Measurements from ENCODE around the gene SLC41A1.

The SLC41A1 gene

DNA sequence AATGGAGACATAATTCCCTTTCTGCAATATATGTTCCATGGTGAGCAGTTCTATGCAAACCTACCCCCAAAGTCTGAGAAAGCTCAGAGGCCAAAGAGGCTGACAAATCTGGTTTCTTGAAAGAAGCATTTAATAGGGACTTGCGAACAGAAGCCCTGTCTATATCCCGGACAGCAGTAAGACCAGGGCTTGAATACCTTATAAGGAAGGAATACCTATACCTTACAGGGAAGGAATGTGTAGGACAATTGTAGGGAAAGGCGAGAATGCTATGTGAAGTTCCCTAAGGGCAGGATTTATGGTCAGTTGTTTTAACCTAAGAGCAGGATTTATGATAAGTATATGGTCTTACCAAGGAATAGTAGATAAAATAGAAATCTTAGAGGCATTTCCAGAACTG, 5.0 kb upstream of the SLC41A1 start:
- DNase-seq, result no peak

DNA sequence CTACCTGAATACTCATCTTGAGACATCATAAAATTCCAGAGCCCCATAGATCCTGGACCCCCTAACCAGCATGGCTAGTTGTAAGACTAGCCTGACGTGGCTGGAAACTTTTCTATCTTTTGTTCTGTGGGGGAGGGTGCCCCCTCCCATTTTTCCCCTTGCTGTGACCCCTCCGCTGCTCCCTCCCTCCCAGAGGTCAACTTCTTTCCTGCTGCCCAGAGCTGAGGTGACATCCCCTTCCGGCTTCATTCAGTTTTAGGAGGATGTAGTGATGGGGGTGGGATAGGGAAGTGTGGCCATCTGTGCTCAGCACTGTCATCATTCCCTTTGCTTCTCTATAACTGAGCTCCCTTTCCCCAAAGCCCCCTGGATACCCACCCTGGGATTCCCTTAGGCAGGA, 4.4 kb upstream of the SLC41A1 start:
- DNase-seq, result no peak

DNA sequence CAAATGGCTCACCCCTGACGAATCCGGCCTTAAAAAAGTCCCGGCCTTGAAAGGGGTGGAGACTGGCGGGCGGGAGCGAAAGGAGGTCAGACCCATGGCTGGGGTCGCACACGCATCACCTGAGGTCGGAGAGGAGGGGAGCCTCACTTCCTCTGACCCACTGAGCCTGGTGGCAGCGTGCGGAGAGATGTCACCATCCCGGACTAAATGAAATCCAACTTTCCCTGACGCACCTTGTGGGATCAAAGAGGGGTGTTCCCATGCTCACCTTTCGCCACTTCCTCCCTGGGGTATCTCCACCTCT, 709 bp upstream of the SLC41A1 start:
- no peak for DNase-seq

DNA sequence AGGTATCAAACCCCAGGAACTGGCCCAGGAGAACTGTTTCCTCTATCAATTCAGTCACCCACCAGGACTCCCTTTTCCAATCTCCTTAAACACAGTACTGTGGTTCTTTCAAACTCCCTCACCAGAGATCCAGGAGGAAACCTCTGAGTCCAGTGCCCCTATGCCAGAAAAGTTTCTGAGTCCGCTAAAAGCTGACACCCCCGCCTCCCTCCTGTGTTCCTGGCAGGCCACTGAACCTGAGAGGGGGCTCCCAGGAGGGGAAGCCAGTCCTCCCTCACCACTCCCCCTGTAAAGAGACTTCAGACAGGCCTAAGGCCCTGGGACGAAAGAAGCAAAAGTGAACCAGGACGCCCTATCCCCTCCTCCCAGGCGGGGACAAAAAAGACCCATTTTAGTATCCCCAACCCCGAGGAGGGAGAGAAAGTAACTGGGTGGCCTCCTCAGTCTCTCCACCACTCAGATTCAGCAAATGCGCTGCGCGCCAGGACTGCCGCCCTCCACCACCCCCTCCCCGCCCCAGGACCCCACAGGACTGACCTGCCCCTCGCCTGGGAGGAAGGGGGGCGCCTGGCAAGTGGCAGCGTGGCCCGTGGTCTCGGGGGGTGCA, 624 bp downstream of the SLC41A1 start:
- DNase-seq, result no peak

DNA sequence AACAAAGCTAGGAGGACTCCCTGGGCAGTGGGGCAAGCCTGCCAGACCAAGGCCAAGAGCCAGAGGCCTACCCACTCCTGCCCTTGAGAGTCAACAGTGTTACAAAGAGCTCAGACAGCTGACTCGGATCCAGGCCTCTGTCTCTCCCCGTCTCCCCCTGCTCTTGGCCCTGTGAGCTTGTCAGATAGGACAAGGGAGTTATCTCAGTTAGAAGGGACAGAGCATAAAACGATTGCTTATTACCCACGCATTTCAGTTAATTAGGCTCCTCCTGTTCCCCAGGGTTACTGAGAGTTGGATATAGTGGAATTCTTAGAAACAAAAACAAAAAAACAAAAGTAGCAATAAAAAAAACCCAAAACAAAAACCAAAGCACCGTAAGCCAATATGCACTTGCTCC, 1.3 kb downstream of the SLC41A1 start:
- DNase-seq, result no peak

DNA sequence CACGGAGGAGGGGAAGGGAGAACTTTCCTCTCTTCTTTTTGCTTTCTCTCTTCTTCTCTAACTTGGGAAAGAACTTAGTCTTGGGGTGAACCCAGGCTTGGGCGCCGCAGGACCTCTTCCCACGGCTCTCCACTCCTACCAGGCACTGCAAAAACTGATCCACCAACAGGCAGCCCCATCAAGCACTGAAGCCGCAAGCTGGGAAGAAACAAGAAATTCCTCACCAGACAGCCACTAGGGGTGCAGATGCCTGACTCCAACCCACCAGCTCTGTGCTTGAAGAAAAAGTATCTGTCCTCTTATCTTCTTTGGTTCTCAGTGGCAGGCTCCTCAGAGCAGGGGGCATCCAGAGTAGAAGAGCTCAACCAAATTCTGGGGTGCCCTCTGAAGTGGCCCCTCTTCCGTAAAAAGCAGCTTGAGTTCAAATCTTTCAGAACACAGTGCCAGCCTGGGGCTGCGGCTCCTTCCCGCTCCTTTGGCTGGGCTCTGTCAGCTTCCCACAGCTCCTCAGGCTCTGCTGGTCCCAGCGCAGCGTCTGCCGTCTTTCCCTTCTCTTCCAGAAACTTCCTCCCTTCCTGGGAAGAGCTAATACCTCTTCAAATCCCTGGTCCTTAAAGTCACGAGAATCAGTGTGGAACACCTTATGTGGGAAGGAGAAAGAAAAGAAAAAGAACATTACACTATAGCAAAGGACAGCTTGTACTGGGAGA, 2.4 kb downstream of the SLC41A1 start:
- no peak for DNase-seq

DNA sequence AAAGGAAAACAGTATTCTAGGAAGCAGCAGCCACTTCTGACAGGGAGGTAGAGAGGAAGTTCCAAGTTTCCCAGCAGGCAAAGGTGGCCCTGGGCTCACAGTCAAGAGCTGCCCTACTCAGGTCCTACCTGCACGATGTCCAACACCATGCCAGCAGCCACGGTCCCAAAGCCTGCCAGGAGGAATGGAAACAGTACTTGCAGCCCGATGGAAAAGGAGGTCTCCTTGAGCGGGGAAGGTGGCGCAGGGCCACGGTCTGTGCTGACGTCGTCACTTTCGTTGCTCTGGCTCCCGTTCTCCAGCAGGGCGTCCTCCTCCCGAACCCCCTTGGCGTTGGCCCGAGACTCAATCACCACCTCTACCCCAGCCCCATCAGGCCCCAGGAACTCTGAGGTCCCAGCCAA, 3.1 kb downstream of the SLC41A1 start:
- DNase-seq, result no peak

DNA sequence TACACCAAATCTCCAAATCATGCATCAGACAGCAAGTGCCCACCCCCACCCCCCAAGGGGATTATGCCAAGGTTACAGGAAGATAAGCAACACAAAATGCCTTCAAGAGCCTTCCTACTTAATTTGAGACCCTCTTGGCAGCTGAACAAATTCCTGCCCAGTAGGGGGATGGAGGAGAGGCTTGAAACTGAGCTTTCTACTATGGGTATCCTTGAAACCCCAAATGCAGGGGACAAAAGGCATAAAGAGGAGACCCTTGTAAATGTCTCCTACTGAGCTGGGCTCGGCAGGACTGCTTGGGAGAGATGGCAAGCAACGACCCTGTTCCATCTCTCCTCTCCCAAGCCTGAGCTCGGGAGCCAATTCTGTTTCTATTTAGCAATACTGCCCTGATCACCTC, 3.5 kb downstream of the SLC41A1 start:
- DNase-seq, result no peak

DNA sequence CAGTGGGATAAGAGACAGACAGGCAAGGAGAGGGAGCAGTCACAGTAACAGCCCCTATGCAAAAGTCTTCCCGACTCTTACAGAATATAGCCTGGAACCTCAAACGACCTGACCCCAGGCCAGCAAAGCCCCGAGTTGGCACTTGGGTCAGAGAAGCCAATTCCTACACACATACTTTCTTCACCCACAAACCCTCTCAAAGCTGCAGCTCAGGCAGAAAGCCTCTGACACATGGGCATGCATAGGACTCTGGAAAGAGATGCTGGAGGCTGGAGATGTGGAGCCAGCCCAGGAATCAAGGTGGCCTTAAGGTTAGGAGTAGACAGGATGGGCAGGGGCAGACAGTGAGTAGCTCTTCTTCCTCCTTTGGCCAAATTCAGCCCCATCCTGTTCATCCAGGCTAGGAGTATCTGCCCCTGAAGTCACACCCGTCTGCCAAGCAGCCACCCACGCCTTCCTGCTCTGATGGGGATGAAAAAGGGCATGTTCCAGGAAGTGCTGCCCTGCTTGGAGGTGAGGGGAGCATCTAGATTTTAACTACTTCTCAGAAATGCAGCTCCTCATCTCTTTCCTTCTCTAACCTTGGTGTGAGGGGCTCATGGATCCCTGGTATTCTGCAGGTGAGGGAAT, 7.8 kb downstream of the SLC41A1 start:
- no peak for DNase-seq

DNA sequence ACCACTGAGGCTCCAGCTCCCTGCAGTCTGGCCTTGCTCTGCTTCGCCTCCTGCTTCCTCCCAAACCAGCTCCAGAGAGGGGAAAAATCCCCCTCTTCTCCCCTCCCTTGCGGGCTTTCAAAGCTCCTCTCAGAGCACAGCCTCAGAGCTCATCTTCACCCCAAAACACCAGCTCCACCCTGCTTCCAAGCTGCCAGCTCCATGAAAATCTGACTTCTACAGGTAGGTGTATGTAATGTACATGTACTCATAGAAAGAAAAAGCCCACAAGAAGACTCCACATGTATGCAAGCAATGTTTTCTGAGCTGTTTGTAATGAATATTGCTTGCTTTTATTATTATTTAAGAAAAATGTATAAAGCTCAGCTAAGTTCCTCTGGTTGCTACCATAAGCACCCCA, 8.4 kb downstream of the SLC41A1 start:
- DNase-seq, result no peak

DNA sequence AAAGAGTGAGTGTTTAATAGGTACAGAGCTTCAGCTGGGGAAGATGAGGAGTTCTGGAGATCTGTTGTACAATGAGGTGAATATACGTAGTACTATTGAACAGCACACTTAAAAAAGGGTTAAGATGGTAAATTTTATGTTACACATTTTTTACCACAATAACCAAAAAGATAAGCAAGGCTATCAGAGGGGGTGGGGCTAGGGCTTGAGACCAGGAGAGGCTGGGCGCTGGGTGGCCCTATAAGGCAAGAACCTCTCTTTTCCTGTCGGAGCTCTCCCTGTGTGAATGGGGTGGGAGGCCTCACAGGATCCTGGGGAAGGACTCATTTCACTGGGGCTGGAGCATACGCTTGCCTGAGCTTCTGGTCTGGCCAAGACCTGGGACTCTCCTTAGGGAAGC, 9.0 kb downstream of the SLC41A1 start:
- DNase-seq, result no peak

DNA sequence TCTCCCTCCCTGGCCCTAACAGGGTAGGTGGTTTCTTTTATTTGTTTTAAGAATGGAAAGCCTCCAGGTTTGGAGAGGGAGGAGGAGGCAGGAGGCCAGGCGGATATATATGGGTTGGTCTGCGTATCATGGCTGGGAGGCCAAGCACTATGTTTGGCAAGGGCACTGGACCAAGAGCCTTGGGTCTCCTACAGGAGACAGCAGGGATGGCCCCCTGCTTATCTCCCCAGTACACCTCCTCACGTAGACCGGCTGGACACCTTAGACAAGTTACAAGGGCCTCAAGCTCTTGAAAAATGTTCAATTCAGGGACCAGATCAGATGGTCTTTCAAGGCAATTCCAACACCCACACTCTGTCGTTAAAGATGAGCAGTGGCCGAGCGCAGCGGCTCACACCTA, 10.9 kb downstream of the SLC41A1 start:
- no peak for DNase-seq

DNA sequence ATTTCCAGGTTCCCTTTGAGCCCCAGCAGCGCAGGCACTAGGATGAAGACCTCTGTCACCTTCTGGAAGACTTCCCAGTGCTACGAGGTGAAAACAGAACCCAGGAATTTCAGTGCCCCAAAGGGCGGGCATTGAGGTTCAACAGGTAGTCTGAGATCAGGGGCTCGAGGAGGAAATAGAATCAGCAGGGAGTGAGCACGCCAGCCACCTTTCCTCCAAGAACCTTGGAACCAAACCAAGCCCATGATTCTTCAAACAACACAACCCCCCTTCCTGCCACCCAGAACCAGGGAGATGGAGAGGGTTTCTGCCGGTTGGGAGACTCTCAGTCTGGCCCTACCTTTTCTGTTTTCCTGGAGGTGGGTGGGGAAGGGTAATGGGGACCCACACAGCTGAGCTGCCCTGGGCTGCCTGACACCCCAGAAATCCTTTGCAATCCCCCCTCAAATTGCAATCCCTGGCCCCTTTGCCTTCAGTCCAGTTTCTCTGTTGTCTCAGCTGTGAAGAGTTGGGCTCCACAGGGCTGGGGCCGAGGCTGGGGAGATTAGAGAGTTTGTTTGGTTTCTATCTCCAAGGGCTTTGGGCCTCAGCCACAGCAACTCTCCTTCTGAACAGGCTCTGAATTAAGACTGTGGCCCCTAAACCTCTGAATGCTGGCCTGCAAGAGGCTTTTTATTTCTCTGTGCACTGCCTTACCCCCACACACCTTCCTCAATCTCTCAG, 11.9 kb downstream of the SLC41A1 start:
- DNase-seq, result no peak

DNA sequence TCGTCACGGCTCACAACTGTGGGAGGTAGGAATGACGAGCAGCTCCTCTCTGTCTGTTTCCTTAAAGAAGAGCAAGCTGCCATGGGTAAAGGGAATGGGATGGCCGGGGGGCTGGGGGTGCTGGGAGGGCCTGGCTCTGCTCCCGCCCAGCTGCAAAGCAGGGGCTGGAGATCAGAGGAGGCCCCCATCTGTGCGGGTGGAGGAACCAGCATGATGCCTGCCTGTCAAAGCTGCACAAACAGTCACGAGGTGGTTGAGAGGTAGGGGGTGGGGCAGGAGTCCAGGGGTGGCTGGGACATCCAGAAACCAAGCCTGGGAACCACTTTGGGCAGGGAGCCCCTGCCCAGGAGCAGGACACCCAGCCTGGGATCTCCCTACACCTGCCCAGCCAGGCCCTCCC, 12.6 kb downstream of the SLC41A1 start:
- DNase-seq, result no peak

DNA sequence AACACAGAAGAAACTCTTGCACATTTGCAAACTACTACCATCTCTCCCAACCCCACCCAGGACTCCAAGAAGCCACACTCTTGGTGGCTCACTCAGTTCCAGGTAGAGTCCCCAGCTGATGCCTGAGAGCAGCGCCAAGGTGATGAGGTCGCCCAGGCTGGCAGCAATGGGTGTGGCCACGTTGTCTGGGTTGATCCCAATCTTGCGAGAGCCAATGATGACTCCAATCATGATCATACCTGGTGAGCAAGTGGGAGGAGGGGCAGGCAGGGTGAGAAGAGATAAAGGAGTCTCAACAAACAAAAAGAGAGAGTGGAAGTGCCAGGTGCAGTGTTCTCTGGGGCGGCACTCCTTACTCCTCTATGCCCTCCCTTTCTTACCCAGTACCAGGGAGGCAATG, 14.4 kb downstream of the SLC41A1 start:
- DNase-seq, result no peak

DNA sequence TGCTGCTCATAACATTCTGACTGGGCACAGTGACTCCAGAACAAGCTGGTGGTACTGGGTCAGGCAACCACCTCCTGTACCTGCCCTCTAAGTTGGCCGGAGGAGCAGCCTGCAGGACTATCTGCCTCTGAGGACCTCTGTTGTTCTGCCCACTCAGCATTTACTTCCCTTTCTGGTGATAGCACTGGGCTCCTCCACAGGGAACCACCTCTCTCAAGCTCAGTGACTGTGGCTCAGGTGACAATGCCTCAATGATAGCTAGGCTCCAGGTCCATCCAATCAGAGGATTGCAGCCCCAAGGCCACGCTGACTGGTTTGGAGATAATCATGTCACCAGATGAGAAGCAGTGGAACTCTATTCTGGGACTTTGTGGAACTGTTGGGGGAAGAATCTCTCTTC, 15.8 kb downstream of the SLC41A1 start:
- no peak for DNase-seq

DNA sequence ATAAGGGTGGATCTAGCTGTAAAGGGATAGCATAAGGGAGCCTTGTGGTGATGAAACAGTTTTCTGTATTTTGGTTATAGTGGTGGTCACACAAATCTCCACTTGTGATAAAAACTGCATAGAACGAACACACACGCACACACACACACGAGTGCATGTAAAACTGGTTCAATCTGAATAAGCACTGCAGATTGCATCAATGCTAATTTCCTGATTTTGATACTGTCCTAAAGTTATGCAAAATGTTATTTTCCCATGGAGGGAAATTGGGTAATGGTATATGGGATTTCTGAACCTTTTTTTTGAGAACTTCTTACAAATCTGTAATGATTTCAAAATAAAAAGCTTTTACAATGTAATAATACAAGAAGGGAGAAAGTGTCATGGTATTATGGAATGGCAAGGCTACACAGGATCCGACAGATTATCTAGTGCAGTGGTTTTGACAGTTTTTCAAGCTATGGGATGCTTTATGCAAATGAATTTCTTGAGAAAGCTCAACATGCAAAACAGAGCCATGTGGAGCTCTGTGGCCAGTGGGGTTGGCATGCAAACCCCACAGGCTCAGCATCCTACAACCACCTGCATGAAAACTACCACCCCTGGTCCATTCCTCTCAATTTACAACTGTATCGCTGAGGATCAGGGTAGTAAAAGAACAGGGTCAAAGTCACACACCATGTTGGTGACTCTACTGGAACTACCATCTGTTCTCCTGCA, 18.8 kb downstream of the SLC41A1 start:
- no peak for DNase-seq

DNA sequence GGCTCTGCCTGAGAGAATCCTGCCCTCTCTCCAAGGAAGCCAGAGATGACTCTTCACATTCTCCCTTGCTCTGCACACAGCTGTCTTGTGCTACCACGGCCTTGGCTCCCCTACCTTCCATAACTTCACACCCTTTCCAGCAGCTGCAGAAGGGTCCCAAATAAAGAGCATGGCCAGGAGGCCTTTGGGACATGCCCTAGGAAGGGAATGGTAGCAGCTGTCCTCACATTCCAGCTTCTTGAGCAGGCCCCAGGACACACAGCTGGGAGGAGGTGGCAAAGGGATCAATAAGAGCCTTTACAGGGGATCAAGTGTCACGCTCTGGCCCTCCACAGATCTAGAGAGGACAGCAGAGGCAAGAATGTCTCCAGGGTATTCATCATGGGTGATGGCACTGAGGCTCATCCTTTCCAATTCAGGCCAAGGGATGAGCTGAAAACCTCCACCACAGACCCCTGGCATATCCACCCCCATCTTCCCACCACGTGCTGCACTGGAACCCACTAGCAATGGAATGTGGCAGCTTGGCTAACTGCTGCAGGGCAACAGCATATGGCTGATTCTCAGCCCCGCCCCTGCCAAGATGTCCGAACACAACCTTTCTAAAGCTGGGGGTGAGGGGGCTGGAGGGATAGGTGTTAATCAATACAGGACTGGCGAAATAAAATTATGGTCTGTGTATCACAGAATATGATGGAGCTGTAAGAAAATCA, 19.9 kb downstream of the SLC41A1 start:
- DNase-seq, result no peak

DNA sequence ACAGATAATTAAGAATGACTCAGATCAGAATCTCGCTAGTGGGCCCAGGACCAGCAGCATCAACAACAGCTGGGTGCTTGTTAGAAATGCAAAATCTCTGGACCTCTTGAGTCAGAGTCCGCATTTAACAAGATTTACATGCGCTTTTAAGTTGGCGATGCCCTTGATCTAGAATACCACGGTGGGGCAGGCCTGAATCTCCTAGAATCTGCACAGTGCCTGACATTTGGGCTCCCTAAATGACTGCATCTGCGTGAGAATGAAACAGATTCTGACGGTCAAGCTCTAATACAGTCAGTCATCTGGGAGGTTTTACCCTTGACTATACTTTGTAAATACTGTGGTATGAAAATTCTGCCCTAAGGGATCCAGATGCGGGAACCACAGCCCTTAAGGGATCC, 20.5 kb downstream of the SLC41A1 start:
- no peak for DNase-seq

DNA sequence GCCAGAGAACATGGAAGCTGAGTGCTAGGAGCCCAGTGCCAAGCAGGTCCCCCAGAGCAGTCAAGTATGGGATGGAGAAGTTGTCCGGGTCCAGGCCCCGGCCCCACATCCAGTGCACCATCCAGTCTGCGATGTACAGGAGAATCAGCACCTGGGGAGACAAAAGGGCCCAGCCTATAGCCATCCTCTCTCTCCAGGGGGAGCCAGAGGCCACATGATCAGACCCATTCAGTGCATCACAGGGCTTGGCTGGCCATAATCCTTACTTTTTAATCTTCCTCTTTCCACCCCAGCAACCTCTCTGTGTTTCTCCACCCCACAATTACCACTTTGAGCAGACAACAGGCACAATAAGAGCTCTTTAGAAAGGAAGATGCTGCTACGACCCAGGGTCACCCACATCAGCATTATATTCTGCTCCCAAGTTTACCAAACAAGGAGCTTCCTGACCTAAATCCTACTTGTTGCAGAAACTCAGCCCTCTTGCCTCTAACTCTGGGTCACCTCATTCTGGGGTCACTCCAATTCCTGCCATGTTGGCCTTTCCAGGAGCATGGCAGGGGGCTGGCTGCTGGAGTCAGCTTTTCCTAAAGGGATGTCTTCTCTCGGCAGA, 21.3 kb downstream of the SLC41A1 start:
- no peak for DNase-seq

DNA sequence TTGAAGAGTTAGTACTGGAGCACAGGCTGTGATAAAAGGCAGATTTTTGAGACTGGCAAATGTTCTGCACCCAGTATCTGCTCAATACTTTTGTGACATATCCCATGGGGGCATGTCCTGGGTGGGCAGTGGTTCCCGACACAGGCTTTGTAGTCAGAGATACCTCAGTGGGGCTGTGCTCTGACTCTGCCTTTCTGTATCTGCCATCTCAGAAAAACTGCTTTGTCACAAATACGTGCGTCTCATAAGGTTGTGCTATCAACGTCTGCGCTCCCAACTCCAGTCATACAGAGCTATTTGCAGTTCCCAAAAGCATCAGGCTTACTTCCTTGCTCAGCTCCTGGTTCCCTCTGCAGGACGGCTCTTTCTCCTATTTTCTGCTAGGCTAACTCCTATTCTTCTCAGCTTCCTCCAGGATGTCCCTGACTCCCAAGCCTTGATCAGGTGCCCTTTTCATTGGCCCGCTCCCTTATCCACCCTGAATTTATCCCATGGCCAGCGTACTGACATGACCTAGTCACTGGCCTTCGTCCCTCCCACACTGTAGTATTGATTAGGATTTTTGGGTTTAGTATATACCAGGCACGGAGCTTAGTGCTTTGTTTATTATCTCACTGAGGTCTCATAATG, 25.6 kb downstream of the SLC41A1 start:
- no peak for DNase-seq

DNA sequence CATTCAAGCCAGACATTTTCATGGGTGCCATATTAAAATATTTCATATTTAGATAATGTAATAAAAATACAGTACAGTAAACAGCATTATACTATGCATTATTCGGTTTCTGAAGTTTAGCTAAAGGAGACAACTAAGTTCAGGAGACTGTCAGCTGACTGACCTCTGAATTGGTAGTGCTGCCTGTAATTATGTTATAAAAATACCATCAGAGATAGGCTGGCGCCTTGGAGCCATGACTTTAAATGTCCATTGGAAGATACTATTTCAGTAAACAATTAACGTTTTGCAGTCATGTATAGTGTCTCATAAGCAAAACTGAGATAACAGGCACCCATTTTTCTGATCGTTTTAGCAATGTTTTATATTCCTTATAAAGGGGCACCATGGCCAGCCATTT, 26.4 kb downstream of the SLC41A1 start:
- no peak for DNase-seq
